Measurements from ENCODE around the gene MON2. TPM values are rescaled to one million over a fixed set of nuclear protein-coding genes. Genes with fewer than 3 reads are reported as not detected.

The MON2 gene
- total RNA-seq, 1 donor from 2014 or later, result 15.9 TPM

GRCh38 chr12:62466018-62466593, 520 bp upstream of the MON2 start:
- no peak for TF ChIP-seq CTCF (conservative IDR thresholded peaks at IDR 0.05; ENCODE audit: low read depth, low read length)
- no peak for DNase-seq (ENCODE audit: low read depth)
- H3K4me3 ChIP-seq (ENCODE audit: low read depth, low read length), result peak overlapping the region; percentile 98

GRCh38 chr12:62468397-62468796, 1.8 kb downstream of the MON2 start:
- TF ChIP-seq CTCF (conservative IDR thresholded peaks at IDR 0.05; ENCODE audit: low read depth, low read length), result no peak
- H3K4me3 ChIP-seq (ENCODE audit: low read depth, low read length), result peak overlapping the region; percentile 98
- DNase-seq (ENCODE audit: low read depth), result no peak

- H3K4me3 ChIP-seq (ENCODE audit: low read depth, low read length), result peak overlapping the region; percentile 15
- no peak for TF ChIP-seq CTCF (conservative IDR thresholded peaks at IDR 0.05; ENCODE audit: low read depth, low read length)
Observed at GRCh38 chr12:62468935-62469334, 2.3 kb downstream of the MON2 start.

GRCh38 chr12:62469704-62470103, 3.1 kb downstream of the MON2 start:
- TF ChIP-seq CTCF (conservative IDR thresholded peaks at IDR 0.05; ENCODE audit: low read depth, low read length), result no peak
- DNase-seq (ENCODE audit: low read depth), result no peak
- H3K4me3 ChIP-seq (ENCODE audit: low read depth, low read length), result no peak overlapping the region

More at GRCh38 chr12:62468935-62469334, 2.3 kb downstream of the MON2 start:
- DNase-seq (ENCODE audit: low read depth), result no peak

GRCh38 chr12:62471734-62472133, 5.1 kb downstream of the MON2 start:
- H3K4me3 ChIP-seq (ENCODE audit: low read depth, low read length), result no peak overlapping the region
- no peak for DNase-seq (ENCODE audit: low read depth)
- TF ChIP-seq CTCF (conservative IDR thresholded peaks at IDR 0.05; ENCODE audit: low read depth, low read length), result no peak

- H3K4me3 ChIP-seq (ENCODE audit: low read depth, low read length), result no peak overlapping the region
- peak; percentile 12 for TF ChIP-seq CTCF (conservative IDR thresholded peaks at IDR 0.05; ENCODE audit: low read depth, low read length)
- DNase-seq (ENCODE audit: low read depth), result no peak
Observed at GRCh38 chr12:62472472-62472871, 5.8 kb downstream of the MON2 start.

GRCh38 chr12:62481843-62482540, 15.4 kb downstream of the MON2 start:
- TF ChIP-seq CTCF (conservative IDR thresholded peaks at IDR 0.05; ENCODE audit: low read depth, low read length), result no peak
- no peak overlapping the region for H3K4me3 ChIP-seq (ENCODE audit: low read depth, low read length)
- DNase-seq (ENCODE audit: low read depth), result no peak

Measured in epithelial cell of proximal tubule (primary cell).